Kidney epithelial cell (primary cell): ENCODE measurements around the gene ADAMTS2. TPM values are rescaled to one million over a fixed set of nuclear protein-coding genes. Genes with fewer than 3 reads are reported as not detected.

Source experiments
- DNase-seq: peaks from one replicate; pipeline ENCODE4 v3.0.0-alpha.2; 2010; ENCODE audit warnings: low read depth
- H3K27me3 ChIP-seq: 2 replicates; pipeline ENCODE4 v1.6.0; 2011; ENCODE audit warnings: low read length; ENCODE audit not compliant: control insufficient read depth, insufficient read depth
- H3K36me3 ChIP-seq: 2 replicates; pipeline ENCODE4 v1.5.1; 2011; ENCODE audit warnings: low read length; ENCODE audit not compliant: control insufficient read depth, insufficient read depth
- H3K4me3 ChIP-seq: 2 replicates; pipeline ENCODE4 v1.5.1; 2011; ENCODE audit warnings: low read depth, mild to moderate bottlenecking, control low read depth, low read length
- total RNA-seq: library from RNA; depleted of rRNA; stranded (reverse); fragments of >200 nt; gene quantifications from 2 replicates; pipeline ENCODE4 v1.2.3, GENCODE V29; 2015
- TF ChIP-seq, protein P1 (sequence below): IDR thresholded peaks from 2 replicates; pipeline ENCODE4 v1.5.1; 2011; ENCODE audit warnings: mild to moderate bottlenecking, moderate library complexity, low read length, control low read depth, inconsistent platforms; ENCODE audit not compliant: insufficient read depth, poor library complexity, severe bottlenecking

The ADAMTS2 gene
- total RNA-seq, 1 donor from 2014 or later = 1.8 TPM

DNA sequence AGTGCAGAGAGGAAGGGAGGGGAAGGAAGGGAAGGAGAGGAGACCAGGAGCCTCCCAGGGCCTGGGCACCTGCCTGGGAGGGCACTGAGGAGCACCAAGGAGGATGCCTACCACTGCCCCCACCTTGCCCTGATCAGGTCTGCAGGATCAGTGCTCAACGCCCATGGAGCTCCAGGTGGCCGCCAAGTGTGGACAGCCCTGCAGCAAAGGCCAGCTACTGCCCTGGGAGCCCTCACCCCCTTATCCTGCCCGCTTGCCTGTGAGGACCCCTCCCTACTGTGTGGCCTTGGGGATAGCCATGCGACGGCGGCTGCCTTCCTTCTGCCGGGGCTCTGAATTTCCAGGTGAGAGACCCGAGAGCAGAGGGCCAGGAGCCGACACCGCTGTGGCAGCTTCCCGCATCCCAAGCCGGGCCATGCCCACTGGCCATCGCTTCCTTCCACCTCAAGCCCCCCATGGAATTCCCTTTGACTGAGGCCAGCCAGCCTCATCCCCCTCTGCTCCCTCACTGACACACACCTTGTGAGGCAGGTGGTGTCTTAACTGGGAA lies 12.4 kb downstream of the ADAMTS2 start:
- H3K4me3 ChIP-seq = no peak overlapping the region
- DNase-seq = no peak
- H3K27me3 ChIP-seq = no peaks in the 10 kb centered on the region
- TF ChIP-seq, protein P1, sequence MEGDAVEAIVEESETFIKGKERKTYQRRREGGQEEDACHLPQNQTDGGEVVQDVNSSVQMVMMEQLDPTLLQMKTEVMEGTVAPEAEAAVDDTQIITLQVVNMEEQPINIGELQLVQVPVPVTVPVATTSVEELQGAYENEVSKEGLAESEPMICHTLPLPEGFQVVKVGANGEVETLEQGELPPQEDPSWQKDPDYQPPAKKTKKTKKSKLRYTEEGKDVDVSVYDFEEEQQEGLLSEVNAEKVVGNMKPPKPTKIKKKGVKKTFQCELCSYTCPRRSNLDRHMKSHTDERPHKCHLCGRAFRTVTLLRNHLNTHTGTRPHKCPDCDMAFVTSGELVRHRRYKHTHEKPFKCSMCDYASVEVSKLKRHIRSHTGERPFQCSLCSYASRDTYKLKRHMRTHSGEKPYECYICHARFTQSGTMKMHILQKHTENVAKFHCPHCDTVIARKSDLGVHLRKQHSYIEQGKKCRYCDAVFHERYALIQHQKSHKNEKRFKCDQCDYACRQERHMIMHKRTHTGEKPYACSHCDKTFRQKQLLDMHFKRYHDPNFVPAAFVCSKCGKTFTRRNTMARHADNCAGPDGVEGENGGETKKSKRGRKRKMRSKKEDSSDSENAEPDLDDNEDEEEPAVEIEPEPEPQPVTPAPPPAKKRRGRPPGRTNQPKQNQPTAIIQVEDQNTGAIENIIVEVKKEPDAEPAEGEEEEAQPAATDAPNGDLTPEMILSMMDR = no peak
- H3K36me3 ChIP-seq = no peaks in the 10 kb centered on the region

DNA sequence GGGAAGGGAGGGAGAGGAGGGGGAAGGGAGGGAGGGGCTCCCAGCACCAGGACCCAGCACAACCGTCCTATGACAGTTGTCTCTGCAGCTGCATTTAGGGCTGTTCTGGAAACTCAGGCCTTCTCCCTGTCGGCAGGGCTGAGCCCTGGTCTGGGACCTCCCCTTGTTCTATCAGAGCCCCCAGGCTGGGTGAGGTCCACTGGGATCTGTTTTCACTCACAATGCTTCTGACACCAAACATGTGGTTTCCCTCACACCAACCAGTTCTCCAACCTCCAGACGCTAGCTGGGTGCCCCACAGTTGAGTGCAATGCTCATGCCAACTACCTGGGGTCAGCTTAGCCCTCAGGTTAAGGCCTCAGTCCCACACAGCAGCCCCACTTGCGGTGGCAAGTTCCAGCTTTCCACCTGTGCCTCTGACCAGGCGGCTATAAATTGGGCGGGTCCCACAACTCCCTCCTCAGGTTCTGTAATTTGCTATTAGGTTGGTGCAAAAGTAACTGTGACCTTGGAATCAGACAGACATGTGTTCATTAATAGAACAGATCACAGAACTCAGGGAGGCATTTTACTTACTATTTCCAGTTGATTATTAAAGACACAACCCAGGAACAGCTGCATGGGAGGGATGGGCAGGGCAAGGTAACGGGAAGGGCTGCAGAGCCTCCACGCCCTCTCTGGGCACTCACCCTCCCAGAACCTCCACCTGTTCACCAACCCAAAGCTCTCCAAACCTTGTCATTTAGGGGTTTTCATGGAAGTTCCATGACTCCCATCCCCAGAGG lies 13.5 kb downstream of the ADAMTS2 start:
- Histone ChIP-seq H3K4me3 (no peak overlapping the region), H3K36me3 (no peaks in the 10 kb centered on the region), H3K27me3 (no peaks in the 10 kb centered on the region)
- no peak for DNase-seq
- TF ChIP-seq, protein P1 = no peak

DNA sequence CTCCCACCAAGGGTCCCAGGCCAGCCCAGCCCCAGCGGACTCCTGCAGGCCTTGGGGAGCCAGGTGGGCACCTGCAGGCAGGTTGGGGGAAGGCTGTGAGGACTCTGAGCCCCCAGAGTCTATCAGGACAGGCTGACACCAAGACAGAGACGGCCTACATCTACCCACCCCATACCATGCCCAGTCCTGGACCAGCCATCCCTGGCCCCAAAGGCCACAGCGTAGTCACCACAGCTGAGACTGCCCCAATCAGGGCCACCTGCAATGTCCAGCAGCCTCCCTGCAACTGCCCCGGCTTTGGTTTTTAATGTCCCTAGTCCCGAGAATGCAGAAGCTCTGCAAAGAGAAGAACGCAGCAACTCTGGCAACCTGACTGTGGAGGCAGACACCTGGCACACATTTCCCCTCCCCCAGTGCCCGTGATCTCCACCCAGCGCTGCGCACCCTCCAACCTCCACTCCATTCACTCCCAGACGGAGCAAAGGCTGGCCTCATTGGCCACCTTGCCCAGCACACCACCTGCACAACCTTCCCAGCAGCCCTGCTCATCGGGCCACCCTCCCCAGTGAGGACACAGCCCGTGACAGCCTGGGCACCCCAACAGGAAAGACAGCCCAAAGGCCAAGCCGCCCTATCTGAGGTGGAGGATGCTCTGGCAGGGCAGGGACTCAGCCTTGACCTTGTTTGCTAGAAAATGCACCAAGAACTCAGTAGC lies 14.9 kb downstream of the ADAMTS2 start:
- H3K27me3 ChIP-seq = no peaks in the 10 kb centered on the region
- H3K4me3 ChIP-seq = no peak overlapping the region
- DNase-seq = no peak
- no peaks in the 10 kb centered on the region for H3K36me3 ChIP-seq
- TF ChIP-seq, protein P1 = no peak

DNA sequence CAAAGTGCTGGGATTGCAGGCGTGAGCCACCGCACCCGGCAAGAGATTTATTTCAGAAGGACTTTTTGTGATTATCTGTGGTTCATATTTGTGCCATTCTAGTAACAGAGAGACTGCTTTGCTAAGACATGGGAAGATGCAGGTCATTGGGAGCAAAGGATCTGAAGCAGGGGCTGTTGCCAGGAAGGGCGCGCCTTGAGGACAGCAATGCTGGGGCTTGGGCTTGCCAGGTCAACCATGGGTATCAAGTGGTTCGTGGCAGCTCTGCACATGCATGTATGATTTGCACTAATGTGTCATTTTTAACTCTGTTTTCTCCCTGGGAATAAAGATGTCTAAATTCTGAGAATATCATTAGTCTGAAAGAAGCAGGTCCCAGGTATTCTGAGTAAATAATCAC lies 17.0 kb downstream of the ADAMTS2 start:
- Histone ChIP-seq H3K4me3 (no peak overlapping the region), H3K27me3 (no peaks in the 10 kb centered on the region), H3K36me3 (no peaks in the 10 kb centered on the region)
- no peak for DNase-seq
- TF ChIP-seq, protein P1 = no peak

DNA sequence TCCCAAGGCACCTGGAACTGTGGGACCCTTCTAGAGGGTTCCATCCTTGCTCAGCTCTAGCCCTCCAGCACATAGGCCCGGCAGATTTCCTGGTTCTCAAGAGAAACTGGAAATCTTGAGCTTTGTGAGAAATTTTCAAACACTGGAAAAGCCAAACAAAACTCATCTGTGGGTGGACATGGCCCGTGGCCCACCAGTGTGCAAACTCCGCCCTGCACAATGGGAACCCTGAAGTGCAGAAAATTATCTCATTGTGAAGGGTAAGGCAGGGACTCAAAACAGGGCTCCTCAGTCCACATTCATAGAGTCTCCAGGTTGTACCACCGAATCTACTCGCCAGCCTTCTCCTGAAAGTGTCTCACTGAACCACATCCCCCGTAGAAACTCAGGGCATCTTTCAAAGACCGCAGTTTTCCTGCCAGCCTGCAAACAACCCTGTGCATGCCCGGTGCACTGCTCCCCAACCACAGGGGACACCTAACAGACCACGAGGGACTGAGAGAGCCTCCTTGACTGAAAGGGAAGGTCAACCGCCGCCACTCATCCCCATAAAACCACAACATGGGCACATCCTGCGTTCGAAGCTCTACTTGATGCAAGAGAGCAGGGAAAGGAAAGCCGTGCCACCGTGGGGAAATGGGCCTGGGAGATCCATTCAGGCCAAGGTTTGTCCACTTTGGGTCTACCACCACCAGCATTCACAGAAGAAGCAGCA lies 18.1 kb downstream of the ADAMTS2 start:
- TF ChIP-seq, protein P1 = no peak
- no peaks in the 10 kb centered on the region for H3K36me3 ChIP-seq
- DNase-seq = no peak
- H3K4me3 ChIP-seq = no peak overlapping the region
- H3K27me3 ChIP-seq = no peaks in the 10 kb centered on the region
